Neutrophil (primary cell): ENCODE measurements around the gene ABCC4.

Experiments
- H3K27ac ChIP-seq: fragments of 200-600 bp; sonication (generic); 2 replicates; pipeline ENCODE4 v1.5.1; 2016; ENCODE audit warnings: mild to moderate bottlenecking, moderate library complexity
- H3K27me3 ChIP-seq: fragments of 200-600 bp; sonication (generic); 2 replicates; pipeline ENCODE4 v1.6.0; 2016; ENCODE audit warnings: mild to moderate bottlenecking
- H3K36me3 ChIP-seq: fragments of 200-600 bp; sonication (generic); 2 replicates; pipeline ENCODE4 v1.5.1; 2017
- H3K4me1 ChIP-seq, 2 experiments: fragments of 200-600 bp in 1 of 2; sonication (generic) in 1 of 2; 1 replicate in 1 of 2; 2 replicates in 1 of 2; pipeline versions ENCODE4 v1.5.1 to v1.6.1; 2013 to 2016; ENCODE audit warnings: low read depth in 1 of 2, low read length in 1 of 2, mild to moderate bottlenecking in 1 of 2, moderate library complexity in 1 of 2; ENCODE audit not compliant: control insufficient read depth in 1 of 2, insufficient read depth in 1 of 2
- H3K4me3 ChIP-seq, 2 experiments: fragments of 200-600 bp in 1 of 2; sonication (generic) in 1 of 2; 1 replicate in 1 of 2; 2 replicates in 1 of 2; pipeline ENCODE4 v1.5.1; 2013 to 2016; ENCODE audit warnings: low read depth in 1 of 2, low read length in 1 of 2, mild to moderate bottlenecking in 1 of 2, moderate library complexity in 1 of 2
- H3K9me3 ChIP-seq: fragments of 200-600 bp; sonication (generic); 2 replicates; pipeline ENCODE4 v1.5.1; 2016
- TF ChIP-seq, protein P1 (sequence below): fragments of 200-600 bp; sonication (generic); IDR thresholded peaks from 2 replicates; pipeline ENCODE4 v1.5.1; 2016; ENCODE audit warnings: antibody characterized with exemption

Gene ABCC4

DNA sequence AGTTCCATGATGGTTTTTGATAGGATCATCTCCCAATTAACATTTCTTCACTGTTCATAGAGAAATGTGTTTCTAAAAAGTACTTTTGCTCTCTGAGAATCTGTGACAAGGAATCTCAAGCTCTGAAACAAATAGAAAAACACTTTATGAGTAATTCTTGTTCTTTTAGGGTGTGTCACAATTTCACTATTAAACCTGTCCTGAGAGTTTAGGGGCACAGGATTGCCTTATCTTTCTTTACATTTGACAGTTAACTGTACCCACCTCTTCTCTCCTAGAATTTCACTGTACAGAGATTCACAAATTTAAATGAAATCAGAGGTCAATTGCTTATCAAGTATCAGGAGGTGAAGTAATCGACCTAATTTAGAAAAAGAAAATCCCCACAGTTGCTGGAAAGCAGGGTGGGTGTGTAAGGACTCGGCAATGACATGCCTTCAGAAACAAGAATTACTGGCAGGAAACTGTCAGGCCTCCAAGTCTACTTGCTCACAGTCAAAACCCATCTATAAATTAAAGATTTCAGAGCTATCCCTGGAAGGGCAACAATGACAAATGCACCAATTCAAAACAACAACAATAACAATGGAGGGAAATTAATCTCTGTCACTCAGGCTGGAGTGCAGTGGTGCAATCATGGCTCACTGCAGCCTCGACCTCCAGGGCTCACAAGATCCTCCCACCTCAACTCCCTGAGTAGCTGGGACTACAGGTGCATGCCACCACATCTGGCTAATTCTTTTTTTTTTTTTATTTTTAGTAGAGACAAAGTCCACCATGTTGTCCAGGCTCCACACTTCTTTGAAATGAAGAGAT lies 250.2 kb downstream of the ABCC4 start:
- Histone ChIP-seq H3K27me3 (no peaks in the 10 kb centered on the region), H3K27ac (no peak overlapping the region), H3K36me3 (no peaks in the 10 kb centered on the region), H3K4me1 (no peaks in the 10 kb centered on the region), H3K9me3 (no peaks in the 10 kb centered on the region), H3K4me3 (no peak overlapping the region)
- TF ChIP-seq, protein P1, sequence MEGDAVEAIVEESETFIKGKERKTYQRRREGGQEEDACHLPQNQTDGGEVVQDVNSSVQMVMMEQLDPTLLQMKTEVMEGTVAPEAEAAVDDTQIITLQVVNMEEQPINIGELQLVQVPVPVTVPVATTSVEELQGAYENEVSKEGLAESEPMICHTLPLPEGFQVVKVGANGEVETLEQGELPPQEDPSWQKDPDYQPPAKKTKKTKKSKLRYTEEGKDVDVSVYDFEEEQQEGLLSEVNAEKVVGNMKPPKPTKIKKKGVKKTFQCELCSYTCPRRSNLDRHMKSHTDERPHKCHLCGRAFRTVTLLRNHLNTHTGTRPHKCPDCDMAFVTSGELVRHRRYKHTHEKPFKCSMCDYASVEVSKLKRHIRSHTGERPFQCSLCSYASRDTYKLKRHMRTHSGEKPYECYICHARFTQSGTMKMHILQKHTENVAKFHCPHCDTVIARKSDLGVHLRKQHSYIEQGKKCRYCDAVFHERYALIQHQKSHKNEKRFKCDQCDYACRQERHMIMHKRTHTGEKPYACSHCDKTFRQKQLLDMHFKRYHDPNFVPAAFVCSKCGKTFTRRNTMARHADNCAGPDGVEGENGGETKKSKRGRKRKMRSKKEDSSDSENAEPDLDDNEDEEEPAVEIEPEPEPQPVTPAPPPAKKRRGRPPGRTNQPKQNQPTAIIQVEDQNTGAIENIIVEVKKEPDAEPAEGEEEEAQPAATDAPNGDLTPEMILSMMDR: no peak

DNA sequence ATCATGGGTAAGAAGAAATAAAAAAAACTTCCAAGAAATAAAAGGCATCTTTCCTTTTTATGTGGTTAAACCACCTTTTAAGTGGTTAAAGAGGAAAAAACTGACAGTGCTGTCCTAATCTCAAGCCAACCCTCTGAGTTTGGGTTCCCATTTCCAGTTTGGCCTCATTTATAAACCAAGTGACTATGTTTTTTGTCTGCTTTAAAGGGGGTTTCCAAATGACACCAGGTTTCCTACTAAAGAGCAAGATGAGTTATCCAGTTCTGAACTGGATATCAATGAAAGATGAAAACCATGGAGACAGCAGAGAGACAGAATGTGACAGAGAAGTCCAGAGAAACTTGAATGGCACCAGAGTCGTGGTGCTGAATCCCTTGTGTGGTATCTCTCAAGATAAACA lies 251.5 kb downstream of the ABCC4 start:
- Histone ChIP-seq H3K4me3 (no peak overlapping the region), H3K36me3 (no peaks in the 10 kb centered on the region), H3K27ac (no peak overlapping the region), H3K4me1 (no peaks in the 10 kb centered on the region), H3K9me3 (no peaks in the 10 kb centered on the region), H3K27me3 (no peaks in the 10 kb centered on the region)
- TF ChIP-seq, protein P1: no peak

DNA sequence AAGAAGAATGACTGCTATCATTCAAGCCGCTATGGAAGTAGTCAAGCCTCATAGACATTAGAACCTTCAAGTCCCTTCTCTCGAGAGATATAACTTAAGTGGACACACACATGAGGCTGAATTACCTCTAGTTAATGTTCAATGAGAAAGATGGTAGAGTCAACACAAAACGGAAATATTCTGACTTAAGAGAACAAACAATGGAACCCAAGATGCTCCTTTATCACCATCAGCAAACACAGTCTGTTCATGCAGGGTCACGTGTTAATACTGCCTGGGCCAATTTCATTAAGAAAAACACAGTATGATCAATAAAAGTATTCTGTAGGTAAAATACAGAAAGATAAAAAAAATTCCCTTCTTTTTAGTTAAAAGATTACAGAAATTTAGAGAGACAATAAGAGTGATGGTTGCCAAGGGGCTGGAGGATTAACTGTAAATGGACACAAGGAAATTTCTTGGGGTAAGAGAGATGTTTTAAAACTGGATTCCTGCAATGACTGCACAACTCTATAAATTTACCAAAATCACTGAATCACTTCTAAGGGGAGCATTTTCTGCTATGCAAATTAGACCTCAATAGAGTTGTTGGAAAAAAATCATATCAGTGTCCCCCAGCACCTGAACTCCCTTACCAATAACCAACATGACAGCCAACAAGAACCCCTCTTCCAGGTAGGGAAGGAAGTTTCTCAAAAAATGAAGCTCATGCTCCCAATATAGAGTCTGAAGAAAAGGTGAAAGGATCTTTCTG lies 256.6 kb downstream of the ABCC4 start:
- Histone ChIP-seq H3K27ac (no peak overlapping the region), H3K4me1 (no peaks in the 10 kb centered on the region), H3K27me3 (no peaks in the 10 kb centered on the region), H3K9me3 (no peaks in the 10 kb centered on the region), H3K4me3 (no peak overlapping the region), H3K36me3 (no peaks in the 10 kb centered on the region)
- TF ChIP-seq, protein P1: no peak

DNA sequence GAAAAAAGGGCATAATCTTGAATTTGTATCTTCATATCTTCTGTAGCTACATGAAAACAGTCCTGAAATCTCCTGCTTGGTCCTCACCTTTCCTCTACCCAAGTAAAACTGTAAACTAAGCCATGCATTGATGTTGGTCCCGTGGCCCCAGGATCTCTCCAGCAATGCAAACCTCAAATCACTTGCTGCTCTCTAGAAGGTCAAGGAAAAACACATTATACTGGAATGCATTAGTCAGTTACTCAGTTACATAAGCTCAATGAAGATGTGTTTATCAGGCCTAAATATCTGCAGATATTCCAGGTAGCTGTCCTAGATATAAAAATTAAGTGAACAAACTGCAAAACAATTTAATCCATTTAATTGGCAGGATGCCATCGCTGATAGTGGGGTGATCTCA lies 261.8 kb downstream of the ABCC4 start:
- H3K9me3 ChIP-seq: no peaks in the 10 kb centered on the region
- no peaks in the 10 kb centered on the region for H3K4me1 ChIP-seq
- H3K4me3 ChIP-seq: no peak overlapping the region
- H3K27me3 ChIP-seq: no peaks in the 10 kb centered on the region
- no peaks in the 10 kb centered on the region for H3K36me3 ChIP-seq
- no peak overlapping the region for H3K27ac ChIP-seq
- TF ChIP-seq, protein P1: no peak

DNA sequence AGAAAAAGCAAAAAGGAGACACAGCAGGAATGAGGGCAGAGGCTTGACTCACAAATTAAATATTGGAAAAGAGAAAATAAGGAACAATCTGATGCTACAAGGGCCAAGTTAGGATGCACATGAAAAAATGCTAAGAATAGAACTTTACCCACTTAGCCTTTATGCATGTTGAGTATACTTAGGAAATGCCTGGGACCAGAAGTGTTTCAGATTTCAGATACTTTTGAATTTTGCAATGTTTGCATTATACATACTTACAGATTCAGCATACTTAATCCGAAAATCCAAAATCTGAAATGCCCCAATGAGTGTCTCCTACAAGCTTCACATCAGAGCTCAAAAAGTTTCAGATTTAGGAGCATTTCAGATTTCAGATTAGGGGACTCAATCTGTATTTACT lies 262.3 kb downstream of the ABCC4 start:
- no peaks in the 10 kb centered on the region for H3K4me1 ChIP-seq
- H3K4me3 ChIP-seq: no peak overlapping the region
- no peak overlapping the region for H3K27ac ChIP-seq
- no peaks in the 10 kb centered on the region for H3K9me3 ChIP-seq
- TF ChIP-seq, protein P1: no peak
- H3K36me3 ChIP-seq: no peaks in the 10 kb centered on the region
- H3K27me3 ChIP-seq: no peaks in the 10 kb centered on the region
